ENCODE measurements around the gene MARK2.

DNA sequence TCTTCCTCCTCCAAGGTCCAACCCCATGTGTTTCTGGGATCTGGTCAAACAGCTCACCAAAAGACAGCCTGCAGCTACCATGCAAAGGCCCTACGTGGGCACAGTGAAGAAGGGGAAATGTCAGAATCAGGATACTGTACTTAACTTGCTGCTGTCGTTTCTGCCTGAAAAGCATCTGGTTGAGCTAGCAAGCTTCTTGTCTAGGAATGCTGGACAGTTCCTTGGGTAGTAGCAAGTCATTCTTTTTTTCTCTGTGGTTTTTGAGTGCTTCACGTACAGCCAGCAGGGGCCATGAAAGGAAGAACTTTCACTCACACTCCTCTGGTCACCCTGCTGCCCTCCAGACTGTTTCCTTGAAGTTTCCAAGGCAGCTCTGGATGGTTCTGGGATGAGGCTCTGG lies 53.3 kb downstream of the MARK2 start:
- TF ChIP-seq CTCF (IDR thresholded peaks at IDR 0.05; ENCODE audit: low read length) (no peak), EZH2 (optimal IDR thresholded peaks at IDR 0.05; ENCODE audit: low read depth, low read length) (no peak)
